T47D (cell line): Measurements from ENCODE around the gene LRP10.

Source experiments
- DNase-seq, 2 experiments: peaks; one replicate each; pipeline versions ENCODE4 v3.0.0 to v3.0.0-alpha.2; 2011 to 2012; ENCODE audit warnings: low read depth in 1 of 2, low spot score in 1 of 2
- JUND ChIP-seq: IDR thresholded peaks from 2 replicates; pipeline ENCODE4 v1.6.1; 2012; ENCODE audit warnings: low read depth
- in situ Hi-C: cut with HindIII; loops from 2 replicates; pipeline ENCODE4 v1.10.0; 2016; ENCODE audit warnings: low sequenced_read_pairs, low pct_unique_long_range_greater_than_20kb

LRP10 gene

GRCh38 chr14:22837114-22837749, 34.3 kb upstream of the LRP10 start:
- in situ Hi-C loops = no loop called here
- DNase-seq = peak; percentile 60 to 64
- TF ChIP-seq JUND = no peak

- in situ Hi-C loops = no loop called here
- no peak for DNase-seq
- TF ChIP-seq JUND = no peak
Observed at GRCh38 chr14:22837750-22838538, 33.6 kb upstream of the LRP10 start.

GRCh38 chr14:22838631-22839041, 32.9 kb upstream of the LRP10 start:
- in situ Hi-C loops = no loop called here
- TF ChIP-seq JUND = no peak
- no peak for DNase-seq

GRCh38 chr14:22839159-22839779, 32.3 kb upstream of the LRP10 start:
- no peak for TF ChIP-seq JUND
- no peak for DNase-seq
- in situ Hi-C loops = no loop called here

GRCh38 chr14:22841311-22841710, 30.2 kb upstream of the LRP10 start:
- no peak for DNase-seq
- in situ Hi-C loops = no loop called here
- no peak for TF ChIP-seq JUND

- in situ Hi-C loops = no loop called here
- TF ChIP-seq JUND = no peak
- no peak for DNase-seq
Observed at GRCh38 chr14:22841769-22842168, 29.8 kb upstream of the LRP10 start.

GRCh38 chr14:22842211-22843122, 29.1 kb upstream of the LRP10 start:
- in situ Hi-C loops = no loop called here
- no peak for DNase-seq
- no peak for TF ChIP-seq JUND

GRCh38 chr14:22843123-22843925, 28.2 kb upstream of the LRP10 start:
- no peak for TF ChIP-seq JUND
- no peak for DNase-seq
- in situ Hi-C loops = no loop called here

- in situ Hi-C loops = no loop called here
- DNase-seq = no peak
Observed at GRCh38 chr14:22844221-22845102, 27.1 kb upstream of the LRP10 start.

GRCh38 chr14:22845103-22845394, 26.5 kb upstream of the LRP10 start:
- DNase-seq = no peak
- no peak for TF ChIP-seq JUND
- in situ Hi-C loops = no loop called here

More at GRCh38 chr14:22844221-22845102, 27.1 kb upstream of the LRP10 start:
- TF ChIP-seq JUND = no peak
